ENCODE results near the gene AJAP1. TPM values are rescaled to one million over a fixed set of nuclear protein-coding genes. Genes with fewer than 3 reads are reported as not detected.

AJAP1 gene
- total RNA-seq, 2 donors from 2014 or later, result 0.04 to 0.08 TPM

GRCh38 chr1:4674676-4675075 is 20.3 kb downstream of the AJAP1 start:
- no peak overlapping the region for H3K4me3 ChIP-seq
- TF ChIP-seq CTCF (IDR thresholded peaks at IDR 0.05), result no peak
- no peaks in the 10 kb centered on the region for H3K4me1 ChIP-seq
- no peak for DNase-seq (ENCODE audit: low spot score)
- no peaks in the 10 kb centered on the region for H3K27me3 ChIP-seq
- no peak overlapping the region for H3K27ac ChIP-seq
- peaks cover 0 to 18% of the 10 kb centered on the region in 2 donors for H3K9me3 ChIP-seq
- no peaks in the 10 kb centered on the region for H3K36me3 ChIP-seq

GRCh38 chr1:4675454-4676186 is 21.2 kb downstream of the AJAP1 start:
- Histone ChIP-seq H3K4me3 (no peak overlapping the region), H3K27ac (no peak overlapping the region), H3K4me1 (no peaks in the 10 kb centered on the region), H3K27me3 (no peaks in the 10 kb centered on the region), H3K9me3 (peaks cover 0 to 27% of the 10 kb centered on the region in 2 donors), H3K36me3 (no peaks in the 10 kb centered on the region)
- DNase-seq (ENCODE audit: low spot score), result no peak
- TF ChIP-seq CTCF (IDR thresholded peaks at IDR 0.05), result no peak

GRCh38 chr1:4676253-4676652 is 21.8 kb downstream of the AJAP1 start:
- H3K4me1 ChIP-seq, result no peaks in the 10 kb centered on the region
- no peak overlapping the region for H3K4me3 ChIP-seq
- no peak for DNase-seq (ENCODE audit: low spot score)
- H3K9me3 ChIP-seq, result peaks cover 0 to 29% of the 10 kb centered on the region in 2 donors
- H3K27ac ChIP-seq, result no peak overlapping the region
- TF ChIP-seq CTCF (IDR thresholded peaks at IDR 0.05), result no peak
- H3K36me3 ChIP-seq, result no peaks in the 10 kb centered on the region
- H3K27me3 ChIP-seq, result no peaks in the 10 kb centered on the region

GRCh38 chr1:4677608-4678007 is 23.2 kb downstream of the AJAP1 start:
- no peak for TF ChIP-seq CTCF (IDR thresholded peaks at IDR 0.05)
- no peak overlapping the region for H3K4me3 ChIP-seq
- DNase-seq (ENCODE audit: low spot score), result no peak
- peaks cover 0 to 29% of the 10 kb centered on the region in 2 donors for H3K9me3 ChIP-seq
- H3K4me1 ChIP-seq, result no peaks in the 10 kb centered on the region
- H3K27ac ChIP-seq, result no peak overlapping the region
- H3K27me3 ChIP-seq, result no peaks in the 10 kb centered on the region
- H3K36me3 ChIP-seq, result no peaks in the 10 kb centered on the region

GRCh38 chr1:4678066-4678717 is 23.8 kb downstream of the AJAP1 start:
- Histone ChIP-seq H3K36me3 (no peaks in the 10 kb centered on the region), H3K9me3 (peaks cover 0 to 29% of the 10 kb centered on the region in 2 donors), H3K27me3 (no peaks in the 10 kb centered on the region), H3K27ac (no peak overlapping the region), H3K4me1 (no peaks in the 10 kb centered on the region), H3K4me3 (no peak overlapping the region)
- no peak for DNase-seq (ENCODE audit: low spot score)
- TF ChIP-seq CTCF (IDR thresholded peaks at IDR 0.05), result no peak
